Keratinocyte (primary cell): ENCODE results near the gene GABARAPL1. TPM values are rescaled to one million over a fixed set of nuclear protein-coding genes. Genes with fewer than 3 reads are reported as not detected.

ENCODE experiments used
- DNase-seq: peaks from one replicate; pipeline ENCODE4 v3.0.0-alpha.2; 2011; ENCODE audit warnings: low read depth, missing footprints, low spot score
- FAIRE-seq: peaks from 2 replicates; lab custom pipeline; 2011; peaks lifted over from hg19 to GRCh38; lab: Jason Lieb, UNC
- H2AFZ ChIP-seq: 2 replicates; pipeline ENCODE4 v1.6.0; 2012; ENCODE audit warnings: low read length, control low read depth, inconsistent platforms; ENCODE audit not compliant: control insufficient read depth
- H3K27ac ChIP-seq: 2 replicates; pipeline ENCODE4 v1.5.1; 2011; ENCODE audit warnings: low read length; ENCODE audit not compliant: control insufficient read depth, insufficient read depth
- H3K27me3 ChIP-seq: 3 replicates; pipeline ENCODE4 v1.6.0; 2011; ENCODE audit warnings: low read length; ENCODE audit not compliant: control insufficient read depth, insufficient read depth; ENCODE audit errors: extremely low read depth
- H3K36me3 ChIP-seq, 2 experiments: 2 replicates in 1 of 2; 3 replicates in 1 of 2; pipeline ENCODE4 v1.5.1; 2011; ENCODE audit warnings: low read length in 2 of 2, mild to moderate bottlenecking in 1 of 2; ENCODE audit not compliant: control insufficient read depth in 2 of 2, insufficient read depth in 2 of 2; ENCODE audit errors: extremely low read depth in 1 of 2
- H3K4me1 ChIP-seq: 3 replicates; pipeline ENCODE4 v1.5.1; 2011; ENCODE audit warnings: low read length; ENCODE audit not compliant: control insufficient read depth, insufficient read depth; ENCODE audit errors: extremely low read depth
- H3K4me2 ChIP-seq: 3 replicates; pipeline ENCODE4 v1.6.0; 2011; ENCODE audit warnings: low read depth, low read length; ENCODE audit not compliant: control insufficient read depth, insufficient read depth; ENCODE audit errors: extremely low read depth
- H3K4me3 ChIP-seq, 3 experiments: fragments of 200-600 bp in 1 of 3; sonication (generic) in 1 of 3; 2 replicates in 2 of 3; 3 replicates in 1 of 3; pipeline ENCODE4 v1.5.1; 2011 to 2016; ENCODE audit warnings: low read length in 3 of 3, mild to moderate bottlenecking in 3 of 3, control low read depth in 2 of 3, inconsistent platforms in 1 of 3, low read depth in 1 of 3, mixed read lengths in 1 of 3, mixed run types in 1 of 3, moderate library complexity in 1 of 3; ENCODE audit not compliant: control insufficient read depth in 2 of 3, insufficient read depth in 2 of 3; ENCODE audit errors: extremely low read depth in 1 of 3
- H3K79me2 ChIP-seq: 2 replicates; pipeline ENCODE4 v1.6.0; 2012; ENCODE audit warnings: low read length; ENCODE audit not compliant: control insufficient read depth, insufficient read depth
- H3K9ac ChIP-seq: 3 replicates; pipeline ENCODE4 v1.6.0; 2011; ENCODE audit warnings: low read length; ENCODE audit not compliant: control insufficient read depth, insufficient read depth; ENCODE audit errors: extremely low read depth
- H3K9me1 ChIP-seq: 3 replicates; pipeline ENCODE4 v1.6.0; 2011; ENCODE audit warnings: low read length; ENCODE audit not compliant: control insufficient read depth, insufficient read depth; ENCODE audit errors: extremely low read depth
- H3K9me3 ChIP-seq: 2 replicates; pipeline ENCODE4 v1.5.1; 2012; ENCODE audit warnings: low read depth, low read length; ENCODE audit not compliant: control insufficient read depth
- H4K20me1 ChIP-seq: 3 replicates; pipeline ENCODE4 v1.6.0; 2011; ENCODE audit warnings: low read length; ENCODE audit not compliant: control insufficient read depth, insufficient read depth; ENCODE audit errors: extremely low read depth
- EZH2 ChIP-seq: IDR thresholded peaks from one replicate; pipeline ENCODE4 v1.6.1; 2012; ENCODE audit warnings: inconsistent platforms, mild to moderate bottlenecking, low read length, moderate library complexity
- dilution Hi-C: fragments of 300-500 bp; cut with MboI; formaldehyde crosslinking; loops from one replicate; pipeline ENCODE4 v1.7.0; 2020; ENCODE audit warnings: low sequenced_read_pairs; ENCODE audit not compliant: extremely low pct_ligation_motif_present
- polyA plus RNA-seq, 5 experiments: library from polyadenylated mRNA; depleted of rRNA in 3 of 5; stranded (reverse) in 3 of 5; stranded (forward) in 1 of 5; unstranded in 1 of 5; fragments of >200 nt; gene quantifications; 1 replicate in 1 of 5; 2 replicates in 3 of 5; 3 replicates in 1 of 5; pipeline versions ENCODE4 v1.2.1 to v1.2.3, GENCODE V29; 2011 to 2012; ENCODE audit warnings: missing spikeins in 2 of 5, low read depth in 1 of 5, low replicate concordance in 1 of 5
- TF ChIP-seq, protein P1 (sequence below), 3 experiments: IDR thresholded peaks in 1 of 3; conservative IDR thresholded peaks in 1 of 3; optimal IDR thresholded peaks in 1 of 3; 2 replicates in 2 of 3; 3 replicates in 1 of 3; pipeline versions ENCODE3 to v1.5.1; 2011; ENCODE audit warnings: low read length in 3 of 3, mild to moderate bottlenecking in 3 of 3, moderate library complexity in 2 of 3, control low read depth in 1 of 3, inconsistent platforms in 1 of 3; ENCODE audit not compliant: insufficient read depth in 2 of 3; ENCODE audit errors: extremely low read depth in 1 of 3

Gene GABARAPL1
- polyA plus RNA-seq, 1 donor (not counting 4 experiments of a cell fraction or from before 2014, with no cell fraction given), result 24.3 TPM

DNA sequence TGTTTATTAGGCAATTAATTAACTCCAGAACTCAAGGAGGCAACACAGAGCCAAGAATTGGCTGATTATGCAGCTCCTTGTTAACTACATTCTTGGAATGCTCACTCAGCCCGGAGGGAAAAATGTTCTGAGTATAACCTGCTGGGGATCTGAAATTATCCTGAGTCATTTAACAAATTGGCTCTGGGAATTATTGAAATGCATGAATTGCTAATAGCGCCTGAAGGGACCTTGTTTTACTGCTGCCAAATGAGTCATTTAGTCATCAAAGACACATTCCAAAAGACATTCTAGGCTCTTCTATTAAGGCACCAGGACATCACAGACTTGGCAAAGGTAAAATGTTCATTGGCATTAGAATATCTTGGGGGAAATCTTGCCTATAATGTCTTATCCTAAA lies 20.8 kb upstream of the GABARAPL1 start:
- H2AFZ ChIP-seq, result no peak overlapping the region
- H3K4me1 ChIP-seq, result peaks cover 15% of the 10 kb centered on the region
- no peaks in the 10 kb centered on the region for H4K20me1 ChIP-seq
- H3K9me3 ChIP-seq, result no peaks in the 10 kb centered on the region
- H3K9ac ChIP-seq, result no peak overlapping the region
- no peaks in the 10 kb centered on the region for H3K9me1 ChIP-seq
- DNase-seq (no peak), FAIRE-seq (peak; percentile 95)
- H3K27ac ChIP-seq, result no peak overlapping the region
- TF ChIP-seq, protein P1, sequence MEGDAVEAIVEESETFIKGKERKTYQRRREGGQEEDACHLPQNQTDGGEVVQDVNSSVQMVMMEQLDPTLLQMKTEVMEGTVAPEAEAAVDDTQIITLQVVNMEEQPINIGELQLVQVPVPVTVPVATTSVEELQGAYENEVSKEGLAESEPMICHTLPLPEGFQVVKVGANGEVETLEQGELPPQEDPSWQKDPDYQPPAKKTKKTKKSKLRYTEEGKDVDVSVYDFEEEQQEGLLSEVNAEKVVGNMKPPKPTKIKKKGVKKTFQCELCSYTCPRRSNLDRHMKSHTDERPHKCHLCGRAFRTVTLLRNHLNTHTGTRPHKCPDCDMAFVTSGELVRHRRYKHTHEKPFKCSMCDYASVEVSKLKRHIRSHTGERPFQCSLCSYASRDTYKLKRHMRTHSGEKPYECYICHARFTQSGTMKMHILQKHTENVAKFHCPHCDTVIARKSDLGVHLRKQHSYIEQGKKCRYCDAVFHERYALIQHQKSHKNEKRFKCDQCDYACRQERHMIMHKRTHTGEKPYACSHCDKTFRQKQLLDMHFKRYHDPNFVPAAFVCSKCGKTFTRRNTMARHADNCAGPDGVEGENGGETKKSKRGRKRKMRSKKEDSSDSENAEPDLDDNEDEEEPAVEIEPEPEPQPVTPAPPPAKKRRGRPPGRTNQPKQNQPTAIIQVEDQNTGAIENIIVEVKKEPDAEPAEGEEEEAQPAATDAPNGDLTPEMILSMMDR (optimal IDR thresholded peaks at IDR 0.05 in 1 of 3, IDR thresholded peaks at IDR 0.05 in 1 of 3, conservative IDR thresholded peaks at IDR 0.05 in 1 of 3; ENCODE audit: extremely low read depth in 1 of 3, insufficient read depth in 2 of 3, low read length in 3 of 3), result no peak
- TF ChIP-seq EZH2, result no peak
- no peak overlapping the region for H3K4me3 ChIP-seq
- dilution Hi-C loops, result no loop called here
- peak overlapping the region; percentile 2 for H3K4me2 ChIP-seq
- H3K79me2 ChIP-seq, result no peaks in the 10 kb centered on the region
- H3K27me3 ChIP-seq, result no peaks in the 10 kb centered on the region
- H3K36me3 ChIP-seq, result no peaks in the 10 kb centered on the region

GRCh38 chr12:10194160-10194670 lies 18.5 kb upstream of the GABARAPL1 start:
- Histone ChIP-seq H2AFZ (no peak overlapping the region), H3K9me3 (no peaks in the 10 kb centered on the region), H3K9ac (no peak overlapping the region), H3K9me1 (no peaks in the 10 kb centered on the region), H3K4me3 (no peak overlapping the region), H3K27ac (no peak overlapping the region), H3K79me2 (no peaks in the 10 kb centered on the region), H3K36me3 (no peaks in the 10 kb centered on the region), H4K20me1 (no peaks in the 10 kb centered on the region), H3K4me1 (peaks cover 15% of the 10 kb centered on the region), H3K4me2 (no peak overlapping the region), H3K27me3 (no peaks in the 10 kb centered on the region)
- DNase-seq, result no peak
- dilution Hi-C loops, result no loop called here
- no peak for FAIRE-seq
- TF ChIP-seq, protein P1 (optimal IDR thresholded peaks at IDR 0.05 in 1 of 3, IDR thresholded peaks at IDR 0.05 in 1 of 3, conservative IDR thresholded peaks at IDR 0.05 in 1 of 3; ENCODE audit: extremely low read depth in 1 of 3, insufficient read depth in 2 of 3, low read length in 3 of 3), result no peak
- no peak for TF ChIP-seq EZH2
